GM21825 (cell line): ENCODE data around the gene COL4A2.
A peak's percentile ranks its signal among the peaks of the same experiment; 100 is the strongest.
"Not testable (repeated sequence)": the region's sequence is repeated elsewhere in the genome, so short reads cannot be mapped to it uniquely, and the experiment has no call there.

ENCODE experiments used
- ATAC-seq: cut with Tn5 transposase; IDR thresholded peaks from one replicate; pipeline ENCODE4 v1.9.1; 2021; ENCODE audit warnings: mild to moderate bottlenecking, moderate library complexity; ENCODE audit not compliant: unreplicated experiment

The COL4A2 gene

DNA sequence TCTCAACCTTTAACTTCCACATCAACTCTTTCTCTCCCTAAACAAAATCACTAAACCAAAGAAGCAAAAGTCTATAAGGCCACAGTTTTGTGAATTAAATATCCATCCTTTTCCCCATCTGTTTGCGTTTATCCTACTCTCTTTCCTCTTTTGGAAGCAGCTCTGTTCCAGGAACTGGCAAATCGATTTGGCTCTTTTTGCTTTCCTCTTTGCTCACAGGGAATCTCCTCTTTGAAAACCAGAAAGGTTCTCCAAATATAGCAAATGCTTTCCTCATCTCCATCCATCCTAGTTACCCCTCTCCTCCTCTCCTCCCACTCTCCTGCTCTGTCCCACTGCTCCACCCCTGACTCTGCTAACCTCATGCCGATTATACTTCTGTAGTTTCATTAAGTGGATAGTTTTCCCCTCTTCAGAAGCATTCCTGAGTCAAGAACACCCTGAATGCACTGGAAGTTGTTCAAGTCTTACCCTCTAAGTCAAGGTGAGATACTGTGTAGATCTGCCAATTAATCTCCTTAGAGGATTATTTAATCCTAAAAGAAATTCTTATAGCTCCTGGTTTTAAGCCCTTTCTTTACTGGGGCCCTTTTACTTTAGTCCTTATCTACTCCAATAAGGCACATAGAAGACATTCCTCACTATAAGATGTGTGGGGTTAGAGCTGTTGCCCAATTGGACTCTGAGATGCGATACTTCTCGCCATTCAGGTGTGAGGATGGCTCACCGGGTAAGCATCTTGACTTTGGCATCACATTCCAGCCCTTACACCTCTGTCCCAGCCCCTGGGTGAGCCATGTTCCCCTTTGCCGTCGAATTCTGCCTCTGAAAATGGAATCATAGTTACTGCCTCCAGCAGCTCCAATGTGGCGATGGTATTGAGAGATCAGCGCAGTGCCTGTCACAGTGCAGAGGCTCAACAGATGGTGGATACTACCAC, 67.6 kb downstream of the COL4A2 start:
- ATAC-seq, result no peak

DNA sequence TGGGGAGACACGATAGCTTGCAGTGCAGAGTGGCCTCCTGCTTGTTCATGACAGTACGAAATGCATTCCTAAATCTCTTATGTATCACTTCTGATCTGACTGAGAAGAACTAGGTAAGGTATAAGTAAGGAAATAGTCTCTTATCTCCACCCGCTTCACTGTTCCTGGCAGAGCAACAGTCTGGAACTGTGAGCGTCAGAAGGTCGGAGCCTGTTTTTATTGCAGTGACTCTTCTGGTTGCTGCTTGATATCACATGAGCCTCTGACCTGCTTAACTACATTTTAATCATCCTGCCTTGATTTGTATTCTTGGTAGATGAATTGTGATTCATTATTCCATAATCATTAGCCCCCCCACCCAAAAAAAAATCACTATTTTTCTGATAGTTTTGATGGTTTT, 69.0 kb downstream of the COL4A2 start:
- no peak for ATAC-seq

DNA sequence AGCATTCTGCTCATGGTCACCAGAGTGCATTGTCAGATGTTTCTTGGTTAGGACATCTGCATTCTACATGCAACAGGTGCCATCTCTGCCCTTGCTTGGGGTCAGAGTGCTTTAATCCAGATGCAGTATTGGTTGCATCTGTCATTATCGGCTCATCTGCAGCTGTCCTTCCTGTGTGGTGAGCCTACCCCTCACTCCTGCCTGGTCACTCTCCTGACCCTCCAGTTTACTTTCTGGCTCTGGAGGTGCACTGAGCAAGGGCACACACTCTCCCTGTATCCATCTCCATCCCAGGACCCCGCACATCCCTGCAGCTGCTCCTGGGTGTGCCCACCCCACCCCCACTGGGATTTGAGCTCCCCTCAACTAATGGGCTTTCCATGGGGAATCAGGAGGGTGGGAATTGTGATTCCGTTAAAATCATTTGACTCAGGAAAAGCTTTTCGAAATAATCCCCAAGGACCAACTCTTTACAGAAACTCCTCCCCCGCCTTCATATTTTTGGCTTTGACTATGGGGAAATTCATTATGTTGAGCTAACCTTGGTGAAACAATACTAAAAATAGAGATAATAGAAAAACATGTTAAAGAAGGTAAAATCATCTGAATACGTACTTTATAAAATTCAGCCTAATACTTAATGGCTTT, 70.2 kb downstream of the COL4A2 start:
- no peak for ATAC-seq

DNA sequence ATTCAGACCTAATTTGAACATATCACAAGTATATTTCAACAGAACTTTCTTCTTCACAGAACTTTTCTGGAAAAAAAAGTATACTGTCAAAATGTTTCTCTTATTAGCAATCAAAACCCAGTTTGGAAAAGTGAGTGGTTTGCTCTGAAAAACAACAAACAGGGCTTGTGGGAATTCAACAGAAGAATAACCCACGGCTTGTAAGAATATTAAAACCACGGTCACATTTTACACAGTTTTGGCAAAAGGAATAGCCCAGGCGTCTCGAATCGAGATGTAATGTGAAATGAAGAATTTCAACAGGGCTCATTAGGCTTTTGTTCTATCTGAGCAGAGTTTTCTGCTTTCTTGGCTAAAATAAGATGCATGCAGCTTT, 70.7 kb downstream of the COL4A2 start:
- no peak for ATAC-seq

DNA sequence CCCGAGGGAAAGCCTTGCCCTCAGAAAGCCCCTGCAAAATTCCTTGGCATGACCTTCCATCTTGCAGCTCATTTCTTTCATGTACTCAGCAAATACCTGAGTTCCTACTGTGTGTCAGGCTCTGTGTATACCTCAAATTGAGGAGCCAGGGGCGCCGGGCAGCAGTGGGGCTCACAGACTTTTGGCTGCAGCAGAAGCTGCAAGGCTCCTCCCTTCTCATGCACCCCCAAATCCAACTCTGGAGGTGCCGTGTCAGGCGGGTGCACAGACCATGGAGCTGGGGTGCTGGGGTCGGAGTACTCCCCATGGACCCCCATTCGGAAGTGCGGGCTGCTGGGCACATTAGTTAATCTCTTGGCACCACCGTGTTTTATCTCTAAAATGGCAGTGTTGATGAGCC, 72.3 kb downstream of the COL4A2 start:
- no peak for ATAC-seq

DNA sequence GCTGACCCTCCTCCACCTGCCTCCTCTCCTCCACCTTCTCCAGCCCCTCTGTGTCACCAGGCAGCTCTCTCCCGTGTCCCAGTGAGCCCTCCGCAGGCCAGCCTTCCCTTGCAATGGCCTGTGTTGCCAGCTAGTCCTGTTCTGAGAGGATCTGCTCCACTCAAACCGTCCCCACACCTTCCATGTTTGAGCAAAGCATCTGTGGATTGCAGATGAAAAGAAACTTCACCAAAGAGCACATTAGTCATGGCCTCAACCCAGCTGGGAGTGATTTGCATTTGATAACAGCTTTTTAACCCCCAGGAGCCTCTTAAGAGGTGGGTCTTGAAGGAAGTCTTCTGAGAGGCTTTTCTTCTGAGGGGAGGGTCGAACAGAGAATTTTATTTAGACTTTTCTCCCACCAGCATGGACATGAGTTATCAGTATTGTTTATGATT, 72.8 kb downstream of the COL4A2 start:
- no peak for ATAC-seq

DNA sequence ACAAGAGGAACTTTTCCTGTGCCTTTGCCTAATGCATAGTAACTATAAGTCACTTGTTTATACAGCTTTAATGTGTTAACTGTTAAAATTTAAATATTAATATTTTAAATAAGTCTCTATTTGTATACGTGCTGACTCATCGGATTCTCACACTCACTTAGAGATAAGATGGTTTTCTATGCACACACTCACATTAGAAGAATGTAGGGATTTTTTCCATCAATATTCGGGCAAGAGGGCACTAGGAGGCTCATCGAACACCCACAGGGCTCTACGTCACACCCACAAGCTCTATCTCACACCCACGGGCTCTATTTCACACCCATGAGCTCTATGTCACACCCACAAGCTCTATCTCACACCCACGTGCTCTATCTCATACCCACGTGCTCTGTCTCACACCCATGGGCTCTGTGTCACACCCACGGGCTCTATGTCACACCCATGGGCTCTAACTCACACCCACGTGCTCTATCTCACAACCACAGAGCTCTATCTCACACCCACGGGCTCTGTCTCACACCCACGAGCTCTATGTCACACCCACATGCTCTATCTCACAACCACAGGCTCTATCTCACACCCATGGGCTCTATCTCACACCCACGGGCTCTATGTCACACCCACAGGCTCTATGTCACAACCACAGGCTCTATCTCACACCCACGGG, 73.4 kb downstream of the COL4A2 start:
- no peak for ATAC-seq

DNA sequence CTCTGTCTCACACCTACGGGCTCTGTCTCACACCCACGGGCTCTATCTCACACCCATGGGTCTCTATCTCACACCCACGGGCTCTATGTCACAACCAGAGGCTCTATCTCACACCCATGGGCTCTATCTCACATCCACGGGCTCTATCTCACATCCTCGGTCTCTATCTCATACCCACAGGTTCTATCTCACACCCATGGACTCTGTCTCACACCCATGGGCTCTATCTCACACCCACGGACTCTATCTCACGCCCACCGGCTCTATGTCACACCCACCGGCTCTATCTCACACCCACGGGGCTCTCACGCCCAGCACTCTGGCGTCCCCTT, 73.9 kb downstream of the COL4A2 start:
- no peak for ATAC-seq

DNA sequence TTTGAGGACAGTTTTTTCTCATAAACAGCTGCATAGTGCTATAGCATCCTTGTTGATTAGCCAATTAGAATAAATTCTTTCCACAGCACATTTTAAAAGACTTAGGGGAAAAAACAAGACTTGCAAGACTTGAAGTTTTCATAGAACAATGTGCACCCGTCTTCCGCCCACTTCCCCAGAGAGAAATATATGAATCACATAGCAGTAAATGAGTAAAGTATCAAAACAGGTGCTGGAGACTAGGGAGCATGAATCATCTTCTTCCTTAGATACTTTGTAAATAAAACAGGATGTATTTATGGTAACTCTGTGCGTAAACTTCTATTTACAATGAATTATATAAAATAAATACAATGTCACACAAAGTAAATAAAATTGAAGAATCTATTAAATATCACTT, 75.1 kb downstream of the COL4A2 start:
- ATAC-seq, result no peak

DNA sequence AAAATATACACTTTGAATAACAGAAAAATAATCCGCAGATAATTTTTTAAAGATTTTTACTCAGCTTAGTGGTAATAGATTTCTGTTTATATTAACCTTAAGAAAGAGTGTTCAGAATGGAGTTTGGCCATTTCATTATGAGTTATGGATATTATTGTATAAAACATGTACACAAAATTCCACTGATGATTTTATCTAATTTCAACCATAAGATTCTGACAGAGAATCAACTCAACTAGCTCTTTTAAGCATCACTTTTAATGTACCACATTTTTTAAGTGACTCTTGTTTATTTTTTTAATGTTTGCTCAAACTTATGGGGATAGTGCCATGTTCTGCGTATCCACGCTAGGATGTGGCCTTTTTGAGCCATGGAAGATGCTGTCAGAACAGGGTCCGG, 75.7 kb downstream of the COL4A2 start:
- no peak for ATAC-seq

DNA sequence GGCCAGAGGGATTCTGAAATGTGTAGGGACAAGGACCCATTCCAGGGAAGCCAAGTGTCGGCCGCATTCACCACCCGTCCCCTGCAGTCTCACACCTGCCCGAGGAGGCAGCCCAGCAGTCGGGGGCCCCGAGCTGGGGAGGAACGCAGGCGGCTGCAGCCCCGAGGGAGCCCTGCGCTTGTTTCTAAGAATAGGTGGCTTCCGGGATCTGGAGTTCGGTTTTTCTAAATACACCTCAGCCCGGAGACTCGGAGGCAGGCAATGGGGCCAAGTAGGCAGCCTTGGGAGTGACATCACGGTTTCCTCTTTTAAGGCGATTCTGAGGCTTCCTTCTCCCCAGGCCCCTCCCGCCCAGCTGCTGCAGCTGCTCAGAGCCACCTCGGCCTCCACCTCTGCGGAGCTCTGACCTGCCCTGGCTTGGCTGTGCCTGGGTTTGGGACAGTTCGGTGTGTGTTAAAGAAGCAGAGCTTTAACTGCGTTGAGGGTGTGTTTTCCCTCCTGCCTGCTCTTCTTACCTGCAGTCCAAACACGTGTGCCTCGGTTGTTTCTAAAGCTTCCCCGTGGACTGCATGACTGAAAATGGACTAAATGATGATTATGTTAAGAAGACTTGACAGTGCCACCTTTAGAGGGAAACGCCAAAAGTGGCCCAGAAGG, 80.5 kb downstream of the COL4A2 start:
- ATAC-seq, result peak; percentile 96

DNA sequence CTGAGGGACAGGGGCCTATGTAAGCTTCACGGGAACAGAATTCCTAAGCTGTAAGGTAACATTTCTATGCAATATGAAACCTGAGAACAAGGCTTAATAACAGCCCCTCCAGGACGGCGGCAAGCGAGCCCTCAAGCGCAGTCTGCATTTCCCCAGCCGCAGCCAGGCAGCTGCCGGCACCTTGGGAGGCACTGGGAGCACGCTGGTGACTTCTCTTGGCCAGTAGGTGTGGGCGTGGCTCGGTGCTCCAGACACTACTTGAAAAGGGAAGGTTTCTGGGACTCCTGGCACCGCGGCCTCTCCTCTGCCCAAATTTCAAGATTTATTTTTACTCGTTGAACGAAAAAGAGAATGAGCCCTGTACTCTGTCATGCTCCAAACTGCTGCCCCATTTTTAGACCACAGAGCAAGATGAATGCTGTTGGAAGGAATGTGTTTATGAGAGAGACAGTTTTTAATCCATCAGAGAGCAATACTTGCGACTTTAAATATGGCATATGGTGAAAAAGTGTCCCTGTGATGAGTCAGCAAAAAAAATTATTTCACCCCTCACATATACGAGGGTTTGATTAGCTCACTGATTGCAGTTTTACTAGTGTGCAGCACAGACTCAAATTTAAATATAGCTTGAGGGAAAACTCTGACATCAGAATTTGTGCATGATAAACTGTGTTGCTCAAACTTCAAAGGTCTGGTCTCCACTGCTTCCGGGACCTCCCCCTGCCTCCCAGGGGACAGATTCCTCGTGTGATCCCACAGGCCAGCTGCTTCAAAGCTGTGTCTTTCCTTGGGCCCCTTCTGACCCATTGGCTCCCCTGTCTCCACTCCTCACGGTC, 81.2 kb downstream of the COL4A2 start:
- no peak for ATAC-seq

DNA sequence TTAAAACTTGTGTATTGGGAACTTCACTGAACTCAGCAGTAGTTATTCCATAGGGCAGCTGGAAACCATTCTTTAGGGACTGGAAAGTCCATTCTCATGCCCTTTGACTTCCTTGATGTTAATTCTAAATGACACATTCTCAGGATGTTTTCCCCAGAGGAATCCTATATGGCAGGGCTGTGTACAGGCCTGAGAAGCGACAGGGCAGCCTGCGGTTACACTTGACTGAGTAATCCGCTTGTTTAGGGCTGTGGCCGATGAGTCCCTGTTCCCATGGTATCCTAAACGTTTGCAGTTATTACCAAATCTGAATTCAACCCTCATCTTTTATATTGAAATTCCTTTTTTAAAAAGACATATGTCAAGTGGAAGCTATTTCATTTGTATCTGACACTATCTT, 83.5 kb downstream of the COL4A2 start:
- ATAC-seq, result no peak

DNA sequence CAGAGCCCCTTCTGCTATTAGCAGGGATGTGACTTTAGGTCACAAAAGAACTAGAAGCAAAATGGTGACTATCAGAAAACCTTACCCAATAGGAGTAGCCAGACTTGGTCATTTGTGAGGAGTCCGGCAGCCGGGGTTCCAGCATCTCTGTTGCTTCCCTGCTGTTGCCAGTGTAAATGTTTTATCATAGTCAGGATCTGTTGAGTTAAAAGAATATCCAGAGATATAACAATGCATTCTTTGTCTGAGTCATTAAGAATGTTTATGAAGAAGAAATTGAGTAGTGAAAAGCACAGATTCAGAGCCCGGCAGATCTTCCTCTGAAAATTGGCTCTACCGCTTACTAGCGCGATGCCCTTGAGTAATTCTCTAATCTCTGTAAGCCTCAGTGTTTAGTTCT, 84.2 kb downstream of the COL4A2 start:
- no peak for ATAC-seq

DNA sequence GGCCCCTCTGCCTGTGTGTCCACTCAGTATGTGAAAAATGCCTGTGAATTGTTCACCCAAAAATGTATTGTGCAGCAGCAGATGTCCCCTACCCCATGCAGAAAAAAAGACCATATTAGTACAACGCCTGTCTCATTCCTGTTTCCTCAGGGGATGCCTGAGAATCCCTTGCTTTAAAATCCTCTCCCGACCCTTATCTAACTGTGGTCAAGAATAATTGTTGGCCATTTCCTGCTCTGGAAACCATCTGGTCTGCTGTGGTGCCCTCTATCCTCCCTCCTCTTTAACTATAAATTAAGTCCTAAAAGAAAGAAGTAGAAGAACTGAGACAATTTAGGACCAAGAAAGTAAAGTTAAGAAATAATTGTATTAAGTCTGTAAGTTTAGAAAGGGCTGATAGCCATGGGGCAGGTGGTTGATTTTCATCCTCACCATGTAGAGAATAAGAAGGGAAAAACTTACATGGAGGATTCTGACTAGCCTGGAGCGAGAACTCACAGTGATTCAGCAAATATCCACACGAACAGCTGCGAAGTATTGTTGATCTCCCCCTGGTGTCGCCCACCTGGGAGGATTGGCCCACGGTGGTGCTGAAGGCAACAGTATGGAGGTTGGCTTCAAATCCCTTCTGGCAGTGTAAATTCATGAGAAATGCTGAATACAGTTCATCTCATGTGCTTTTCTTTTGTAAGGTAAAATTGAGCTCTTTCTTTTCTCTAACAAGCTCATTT, 85.6 kb downstream of the COL4A2 start:
- no peak for ATAC-seq

DNA sequence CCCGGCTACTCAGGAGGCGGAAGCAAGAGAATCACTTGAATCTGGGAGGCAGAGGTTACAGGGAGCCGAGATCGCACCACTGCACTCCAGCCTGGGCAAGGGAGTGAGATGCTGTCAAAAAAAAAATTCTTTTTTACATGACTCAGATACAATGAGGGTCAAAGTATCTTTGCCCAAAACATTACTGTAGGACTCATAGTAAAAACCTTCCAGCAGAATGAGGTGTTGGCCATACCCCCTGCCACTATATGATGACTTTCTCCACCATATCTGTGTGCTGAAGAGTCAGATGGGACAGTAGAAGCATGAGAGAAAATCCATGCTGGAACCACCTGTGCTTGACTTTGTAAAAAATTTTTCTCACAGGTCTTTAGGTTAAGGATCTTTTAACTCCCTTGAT, 86.7 kb downstream of the COL4A2 start:
- no peak for ATAC-seq

DNA sequence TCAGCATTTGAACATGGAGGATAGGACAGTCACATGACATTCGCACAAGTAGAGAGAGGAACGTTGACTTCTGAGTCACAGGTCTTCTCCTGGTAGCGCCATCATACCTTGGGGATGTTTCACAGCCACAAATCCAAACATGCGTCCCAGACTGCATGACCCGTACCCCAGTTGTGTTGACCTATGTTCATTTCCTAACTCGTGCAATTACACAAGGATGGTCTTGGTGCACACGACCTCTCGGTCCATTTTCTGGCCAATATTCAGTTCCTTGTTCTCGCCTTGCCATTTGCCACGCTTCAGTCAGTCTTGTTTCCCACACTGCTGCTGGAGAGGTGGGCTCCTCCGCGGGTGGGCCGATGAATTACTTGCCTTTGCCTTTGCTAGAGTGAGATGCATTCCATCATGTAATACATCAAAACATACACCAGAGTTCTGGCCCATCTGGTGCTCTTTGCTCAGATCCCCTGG, 87.3 kb downstream of the COL4A2 start:
- no peak for ATAC-seq

DNA sequence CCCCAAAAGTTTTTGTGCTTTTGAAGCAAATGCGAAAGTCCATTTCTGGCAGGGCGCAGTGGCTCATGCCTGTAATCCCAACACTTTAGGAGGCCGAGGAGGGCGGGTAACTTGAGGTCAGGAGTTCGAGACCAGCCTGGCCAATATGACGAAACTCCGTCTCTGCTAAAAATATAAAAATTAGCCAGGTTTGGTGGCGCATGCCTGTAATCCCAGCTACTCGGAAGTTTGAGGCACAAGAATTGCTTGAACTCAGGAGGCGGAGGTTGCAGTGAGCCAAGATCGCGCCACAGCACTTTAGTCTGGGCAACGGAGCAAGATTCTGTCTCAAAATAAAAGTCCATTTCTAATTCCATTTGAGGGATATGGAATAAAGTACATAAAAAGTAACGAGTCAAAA, 88.5 kb downstream of the COL4A2 start:
- not testable (repeated sequence) for ATAC-seq

DNA sequence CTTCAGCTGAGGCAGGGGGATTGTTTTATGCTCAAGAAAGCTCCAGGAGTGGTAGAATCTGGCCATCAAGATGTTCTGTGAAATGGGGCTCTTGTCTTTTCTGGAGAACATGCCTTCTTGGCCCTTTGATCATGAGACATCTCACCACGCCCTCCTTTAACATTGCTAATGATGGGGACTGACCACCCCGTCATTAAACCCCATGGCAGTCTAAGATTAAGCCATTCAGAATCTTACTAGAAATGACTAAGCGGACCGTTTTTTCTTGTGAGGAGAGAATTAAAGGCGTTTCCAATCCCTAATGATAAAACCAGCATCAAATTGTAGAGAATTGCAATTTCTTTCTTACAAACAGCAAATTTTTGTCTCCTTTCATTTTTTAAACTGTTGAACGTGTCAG, 89.4 kb downstream of the COL4A2 start:
- no peak for ATAC-seq

DNA sequence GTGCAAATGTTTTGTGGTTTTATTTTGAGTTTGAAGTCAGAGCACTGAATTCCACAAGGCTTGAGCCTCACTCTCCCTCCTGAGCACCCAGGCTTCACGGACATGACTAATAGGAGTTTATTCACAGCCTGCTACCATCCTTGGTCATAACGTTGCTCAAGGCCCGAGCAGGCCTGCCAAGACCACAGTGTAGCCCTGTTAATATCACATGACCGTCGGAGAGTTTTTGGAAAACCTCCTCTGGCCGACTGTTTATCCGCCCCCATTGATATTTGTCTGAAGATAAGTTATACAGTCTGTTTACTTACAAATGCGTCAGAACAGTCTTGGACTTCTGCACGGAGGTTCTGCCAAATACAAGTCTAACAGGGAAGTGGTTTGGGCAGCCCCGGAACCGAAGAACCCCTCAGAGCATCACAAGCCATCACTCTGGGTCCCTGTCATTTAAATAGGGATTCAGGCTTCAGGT, 89.9 kb downstream of the COL4A2 start:
- ATAC-seq, result no peak
